ENCODE results near the gene PEX16.

GRCh38 chr11:45913942-45914635, 3.6 kb downstream of the PEX16 start:
- TF ChIP-seq POLR2AphosphoS5 (IDR thresholded peaks at IDR 0.05; ENCODE audit: borderline replicate concordance, low read depth, low read length) (no peak), EZH2 (IDR thresholded peaks at IDR 0.05) (no peak), FOXP2 (optimal IDR thresholded peaks at IDR 0.05; ENCODE audit: control extremely low read depth, extremely low read length, insufficient read depth) (no peak)

All from SK-N-MC (cell line).